ENCODE measurements around the gene LZTS2. TPM values are rescaled to one million over a fixed set of nuclear protein-coding genes. Genes with fewer than 3 reads are reported as not detected.

The LZTS2 gene
- total and polyA plus RNA-seq, 2 of the 8 experiments (the other 6 are each of a cell fraction or from before 2014, with no cell fraction given), result 75.7 to 99.5 TPM

DNA sequence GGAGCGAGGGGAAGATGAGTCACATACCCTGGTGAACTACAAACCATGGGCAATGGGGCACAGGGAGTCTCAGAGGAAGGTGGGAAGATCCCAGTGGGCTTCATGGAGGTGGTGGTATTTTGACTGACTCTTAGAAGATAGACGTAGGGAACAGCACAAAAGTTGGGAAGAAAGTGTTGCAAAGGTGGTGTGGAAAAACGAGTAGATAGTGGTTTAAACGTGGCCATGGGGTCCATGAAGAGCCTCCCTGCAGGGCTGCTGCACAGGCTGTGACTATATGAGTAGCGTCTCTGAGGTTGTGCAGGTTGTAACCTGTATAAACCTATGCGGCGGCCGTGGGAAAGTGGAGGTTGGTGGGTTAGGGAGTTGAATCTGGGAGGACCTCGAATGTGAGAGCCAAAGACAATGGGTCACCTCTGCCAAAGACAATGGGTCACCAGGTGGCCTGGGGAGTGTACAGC is 13.8 kb downstream of the LZTS2 start (continued):
- TF ChIP-seq RNF2 (IDR thresholded peaks at IDR 0.05; ENCODE audit: borderline replicate concordance, low read depth, low read length, missing control alignments, poor library complexity, severe bottlenecking), result no peak
- no peak for TF ChIP-seq ASH2L (IDR thresholded peaks at IDR 0.05; ENCODE audit: low read length)
- no peak for TF ChIP-seq MAFK (IDR thresholded peaks at IDR 0.05; ENCODE audit: low read depth, low read length)
- no peak for TF ChIP-seq EZH2 (IDR thresholded peaks at IDR 0.05; ENCODE audit: low read depth, low read length, severe bottlenecking)
- TF ChIP-seq KDM5A (IDR thresholded peaks at IDR 0.05; ENCODE audit: low read length), result no peak
